PC-9 (cell line): ENCODE results near the gene CALN1.

Experiments used
- EZH2 ChIP-seq: fragments of 200-600 bp; sonication (generic); IDR thresholded peaks from 2 replicates; pipeline ENCODE4 v1.8.0; 2017; ENCODE audit warnings: antibody characterized with exemption, low read depth
- TF ChIP-seq, protein P1 (sequence below): fragments of 200-600 bp; sonication (generic); conservative IDR thresholded peaks from 2 replicates; pipeline ENCODE4 v1.6.1; 2017; ENCODE audit warnings: mixed run types, antibody characterized with exemption, mild to moderate bottlenecking, moderate library complexity

- TF ChIP-seq, protein P1, sequence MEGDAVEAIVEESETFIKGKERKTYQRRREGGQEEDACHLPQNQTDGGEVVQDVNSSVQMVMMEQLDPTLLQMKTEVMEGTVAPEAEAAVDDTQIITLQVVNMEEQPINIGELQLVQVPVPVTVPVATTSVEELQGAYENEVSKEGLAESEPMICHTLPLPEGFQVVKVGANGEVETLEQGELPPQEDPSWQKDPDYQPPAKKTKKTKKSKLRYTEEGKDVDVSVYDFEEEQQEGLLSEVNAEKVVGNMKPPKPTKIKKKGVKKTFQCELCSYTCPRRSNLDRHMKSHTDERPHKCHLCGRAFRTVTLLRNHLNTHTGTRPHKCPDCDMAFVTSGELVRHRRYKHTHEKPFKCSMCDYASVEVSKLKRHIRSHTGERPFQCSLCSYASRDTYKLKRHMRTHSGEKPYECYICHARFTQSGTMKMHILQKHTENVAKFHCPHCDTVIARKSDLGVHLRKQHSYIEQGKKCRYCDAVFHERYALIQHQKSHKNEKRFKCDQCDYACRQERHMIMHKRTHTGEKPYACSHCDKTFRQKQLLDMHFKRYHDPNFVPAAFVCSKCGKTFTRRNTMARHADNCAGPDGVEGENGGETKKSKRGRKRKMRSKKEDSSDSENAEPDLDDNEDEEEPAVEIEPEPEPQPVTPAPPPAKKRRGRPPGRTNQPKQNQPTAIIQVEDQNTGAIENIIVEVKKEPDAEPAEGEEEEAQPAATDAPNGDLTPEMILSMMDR = no peak
- TF ChIP-seq EZH2 = no peak
Observed at GRCh38 chr7:72109566-72109965, 302.6 kb downstream of the CALN1 start.
